HEK293T (cell line): ENCODE measurements around the gene ANO7.

ENCODE experiments used
- BHLHE40 ChIP-seq: fragments of 450-650 bp; IDR thresholded peaks from 2 replicates; pipeline ENCODE4 v1.6.1; 2016; ENCODE audit warnings: mild to moderate bottlenecking, moderate library complexity, borderline replicate concordance
- ELF4 ChIP-seq: fragments of 450-650 bp; IDR thresholded peaks from 2 replicates; pipeline ENCODE4 v1.6.1; 2017; ENCODE audit warnings: antibody characterized with exemption
- FOXA1 ChIP-seq: fragments of 450-650 bp; IDR thresholded peaks from 2 replicates; pipeline ENCODE4 v1.6.1; 2016; ENCODE audit warnings: mild to moderate bottlenecking
- HDGF ChIP-seq: fragments of 450-650 bp; IDR thresholded peaks from 2 replicates; pipeline ENCODE4 v1.6.1; 2017; ENCODE audit warnings: antibody characterized with exemption, borderline replicate concordance

DNA sequence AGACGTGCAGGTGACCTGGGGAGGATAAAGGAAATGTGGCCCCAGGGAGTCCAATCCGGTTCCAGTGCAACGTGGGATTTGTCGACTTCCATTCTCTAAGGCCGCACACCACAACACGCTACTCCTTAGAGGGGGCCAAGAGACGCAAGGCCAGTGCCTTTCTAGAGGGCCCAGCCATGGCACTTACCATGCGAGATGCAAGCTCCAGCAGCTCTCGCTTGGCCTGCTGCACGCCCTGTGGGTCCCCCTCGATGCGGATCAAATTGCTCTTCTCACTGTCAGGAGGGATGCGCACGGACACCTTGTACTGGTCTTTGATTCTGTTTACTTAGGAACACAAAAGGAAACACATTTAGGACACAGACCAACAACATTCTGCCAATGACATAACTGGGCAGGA, 61.2 kb downstream of the ANO7 start:
- TF ChIP-seq ELF4 (no peak), BHLHE40 (no peak), FOXA1 (no peak), HDGF (no peak)
